GM23248 (cell line): Measurements from ENCODE around the gene KCNJ9.

Experiments
- EZH2 ChIP-seq: fragments of 200-600 bp; sonication (generic); IDR thresholded peaks from 2 replicates; pipeline ENCODE4 v1.6.1; 2018; ENCODE audit warnings: antibody characterized with exemption, mild to moderate bottlenecking; ENCODE audit not compliant: insufficient read depth, poor library complexity, severe bottlenecking
- EZH2phosphoT487 ChIP-seq: fragments of 200-600 bp; sonication (generic); IDR thresholded peaks from 2 replicates; pipeline ENCODE4 v1.6.1; 2018; ENCODE audit warnings: antibody characterized with exemption, moderate library complexity, mild to moderate bottlenecking, low read depth; ENCODE audit not compliant: insufficient read depth

DNA sequence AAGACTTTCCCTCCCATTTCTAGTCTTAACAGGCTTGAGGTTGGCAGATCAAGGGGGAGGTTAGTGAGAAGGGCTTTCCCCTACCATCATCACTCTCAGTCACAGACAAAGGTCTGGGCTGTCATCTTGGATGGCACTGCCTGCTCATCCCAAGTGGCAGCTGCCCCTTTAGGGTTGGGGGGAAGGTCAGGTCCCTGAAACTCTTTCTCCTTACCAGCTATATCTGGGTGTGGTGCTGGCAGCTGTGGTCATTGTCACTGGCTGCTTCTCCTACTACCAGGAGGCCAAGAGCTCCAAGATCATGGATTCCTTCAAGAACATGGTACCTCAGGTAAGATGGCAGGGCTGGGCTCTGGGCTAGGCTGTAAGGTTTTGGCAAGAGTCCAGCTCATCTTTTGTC, 42.4 kb downstream of the KCNJ9 start:
- no peak for TF ChIP-seq EZH2phosphoT487
- TF ChIP-seq EZH2, result no peak
